SKM-1 treated with dmso at 0.1 percent for 144 hours (cell line): ENCODE data around the gene ECPAS.
"Not testable (repeated sequence)": the region's sequence is repeated elsewhere in the genome, so short reads cannot be mapped to it uniquely, and the experiment has no call there.

Experiments
- DNase-seq: peaks from one replicate; lab custom pipeline; 2025; ENCODE audit not compliant: unreplicated experiment; lab: John Stamatoyannopoulos, UW

The ECPAS gene

GRCh38 chr9:111483858-111484571 is at the start of gene ECPAS:
Gene ECPAS (minus strand): TSS chr9:111484383. CDS start chr9:111472918, 11,465 bp downstream.
- peak; percentile 29 for DNase-seq

- DNase-seq: no peak
Measured at GRCh38 chr9:111533099-111533790, 49.1 kb upstream of the ECPAS start.

- no peak for DNase-seq
Measured at GRCh38 chr9:111531716-111532115, 47.5 kb upstream of the ECPAS start.

GRCh38 chr9:111529787-111530186 is 45.6 kb upstream of the ECPAS start:
- DNase-seq: no peak

- no peak for DNase-seq
Measured at GRCh38 chr9:111527347-111527746, 43.2 kb upstream of the ECPAS start.

- no peak for DNase-seq
Measured at GRCh38 chr9:111525056-111525977, 41.1 kb upstream of the ECPAS start, which contains the start of gene ZNF483. Gene ZNF483 (plus strand): TSS chr9:111525179. CDS start chr9:111527396, 2,217 bp downstream.

GRCh38 chr9:111524731-111525055 is 40.5 kb upstream of the ECPAS start:
- no peak for DNase-seq

GRCh38 chr9:111516061-111516465 is 31.9 kb upstream of the ECPAS start:
- DNase-seq: no peak

GRCh38 chr9:111514967-111515366 is 30.8 kb upstream of the ECPAS start:
- no peak for DNase-seq

- not testable (repeated sequence) for DNase-seq
Measured at GRCh38 chr9:111511581-111511980, 27.4 kb upstream of the ECPAS start.

- DNase-seq: no peak
Measured at GRCh38 chr9:111502506-111502905, 18.3 kb upstream of the ECPAS start.

GRCh38 chr9:111501648-111502047 is 17.5 kb upstream of the ECPAS start:
- DNase-seq: no peak

- DNase-seq: no peak
Measured at GRCh38 chr9:111501005-111501562, 16.9 kb upstream of the ECPAS start.

- DNase-seq: not testable (repeated sequence)
Measured at GRCh38 chr9:111497196-111497595, 13.0 kb upstream of the ECPAS start.

GRCh38 chr9:111484572-111484894 is 350 bp upstream of the ECPAS start:
- DNase-seq: no peak

GRCh38 chr9:111483439-111483857 is 735 bp downstream of the ECPAS start:
- no peak for DNase-seq

- no peak for DNase-seq
Measured at GRCh38 chr9:111482694-111483438, 1.3 kb downstream of the ECPAS start.

GRCh38 chr9:111481885-111482636 is 2.1 kb downstream of the ECPAS start:
- DNase-seq: no peak

- DNase-seq: no peak
Measured at GRCh38 chr9:111477677-111478076, 6.5 kb downstream of the ECPAS start.

GRCh38 chr9:111475195-111475594 is 9.0 kb downstream of the ECPAS start:
- DNase-seq: no peak
